ENCODE data around the gene GPR17. TPM values are rescaled to one million over a fixed set of nuclear protein-coding genes. Genes with fewer than 3 reads are reported as not detected.

Gene GPR17
- polyA plus RNA-seq, 6 donors from 2014 or later = not detected

GRCh38 chr2:127658641-127659407 lies 12.9 kb downstream of the GPR17 start:
- DNase-seq = no peak
- peaks cover 0 to 5% of the 10 kb centered on the region in 2 donors for H3K36me3 Mint-ChIP-seq
- ATAC-seq (ENCODE audit: low read depth in 2 of 2) = no peak
- H3K4me3 Mint-ChIP-seq = no peak overlapping the region
- peaks cover 3 to 28% (median 27%) of the 10 kb centered on the region in 3 donors for H3K27me3 Mint-ChIP-seq
- peaks cover 0 to 6% (median 0%) of the 10 kb centered on the region in 7 donors for H3K9me3 Mint-ChIP-seq
- no peak overlapping the region for H3K27ac Mint-ChIP-seq
- H3K4me1 Mint-ChIP-seq = peaks cover 8 to 23% (median 12%) of the 10 kb centered on the region in 3 donors

GRCh38 chr2:127659408-127660290 lies 13.7 kb downstream of the GPR17 start:
- Mint-ChIP-seq H3K27me3 (peaks cover 4 to 32% (median 29%) of the 10 kb centered on the region in 3 donors), H3K9me3 (peaks cover 0 to 6% (median 0%) of the 10 kb centered on the region in 7 donors), H3K27ac (no peak overlapping the region), H3K4me1 (peaks cover 9 to 23% (median 10%) of the 10 kb centered on the region in 3 donors), H3K36me3 (peaks cover 0 to 7% of the 10 kb centered on the region in 2 donors), H3K4me3 (no peak overlapping the region)
- ATAC-seq (ENCODE audit: low read depth in 2 of 2) (peak in 1 of 2 donors; percentile 39), DNase-seq (no peak)

GRCh38 chr2:127660291-127660578 lies 14.3 kb downstream of the GPR17 start:
- Mint-ChIP-seq H3K4me3 (no peak overlapping the region), H3K36me3 (peaks cover 0 to 7% of the 10 kb centered on the region in 2 donors), H3K27ac (no peak overlapping the region), H3K9me3 (peaks cover 0 to 6% (median 0%) of the 10 kb centered on the region in 7 donors), H3K27me3 (peaks cover 9 to 38% (median 31%) of the 10 kb centered on the region in 3 donors), H3K4me1 (peaks cover 6 to 23% (median 9%) of the 10 kb centered on the region in 3 donors)
- DNase-seq (no peak), ATAC-seq (ENCODE audit: low read depth in 2 of 2) (no peak)

GRCh38 chr2:127661072-127661649 lies 15.2 kb downstream of the GPR17 start:
- Mint-ChIP-seq H3K27me3 (peaks cover 18 to 45% (median 38%) of the 10 kb centered on the region in 3 donors), H3K36me3 (peaks cover 0 to 7% of the 10 kb centered on the region in 2 donors), H3K27ac (no peak overlapping the region), H3K4me1 (peaks cover 6 to 23% (median 9%) of the 10 kb centered on the region in 3 donors), H3K9me3 (peaks cover 0 to 6% (median 0%) of the 10 kb centered on the region in 7 donors), H3K4me3 (no peak overlapping the region)
- ATAC-seq (ENCODE audit: low read depth in 2 of 2) (no peak), DNase-seq (no peak)

GRCh38 chr2:127661949-127662510 lies 16.1 kb downstream of the GPR17 start:
- Mint-ChIP-seq H3K27me3 (peaks cover 26 to 53% (median 46%) of the 10 kb centered on the region in 3 donors), H3K27ac (no peak overlapping the region), H3K36me3 (peaks cover 0 to 7% of the 10 kb centered on the region in 2 donors), H3K4me3 (no peak overlapping the region), H3K9me3 (peaks cover 0 to 6% (median 0%) of the 10 kb centered on the region in 7 donors), H3K4me1 (peaks cover 6 to 17% (median 9%) of the 10 kb centered on the region in 3 donors)
- ATAC-seq (ENCODE audit: low read depth in 2 of 2) = no peak
- DNase-seq = no peak

- H3K27me3 Mint-ChIP-seq = peaks cover 31 to 53% (median 46%) of the 10 kb centered on the region in 3 donors
- no peak for DNase-seq
- peaks cover 0 to 7% of the 10 kb centered on the region in 2 donors for H3K36me3 Mint-ChIP-seq
- H3K4me1 Mint-ChIP-seq = peaks cover 6 to 17% (median 9%) of the 10 kb centered on the region in 3 donors
- peak overlapping the region in 1 of 8 donors; percentile 63 for H3K4me3 Mint-ChIP-seq
- peaks cover 0 to 6% (median 0%) of the 10 kb centered on the region in 7 donors for H3K9me3 Mint-ChIP-seq
- ATAC-seq (ENCODE audit: low read depth in 2 of 2) = no peak
- no peak overlapping the region for H3K27ac Mint-ChIP-seq
Measured at GRCh38 chr2:127662937-127663565, 17.1 kb downstream of the GPR17 start.

- H3K4me1 Mint-ChIP-seq = peaks cover 6 to 16% (median 9%) of the 10 kb centered on the region in 3 donors
- H3K27me3 Mint-ChIP-seq = peaks cover 31 to 53% (median 46%) of the 10 kb centered on the region in 3 donors
- peak in 1 of 2 donors; percentile 16 for ATAC-seq (ENCODE audit: low read depth in 2 of 2)
- H3K27ac Mint-ChIP-seq = peak overlapping the region in 1 of 6 donors; percentile 53
- peak overlapping the region in 5 of 8 donors; percentile 20 to 63 (median 48) for H3K4me3 Mint-ChIP-seq
- peaks cover 0 to 6% (median 0%) of the 10 kb centered on the region in 7 donors for H3K9me3 Mint-ChIP-seq
- DNase-seq = no peak
- H3K36me3 Mint-ChIP-seq = peaks cover 0 to 7% of the 10 kb centered on the region in 2 donors
Measured at GRCh38 chr2:127663566-127664064, 17.7 kb downstream of the GPR17 start.

GRCh38 chr2:127664065-127664894 lies 18.3 kb downstream of the GPR17 start:
- peak overlapping the region in 1 of 6 donors; percentile 53 for H3K27ac Mint-ChIP-seq
- H3K9me3 Mint-ChIP-seq = peaks cover 0 to 6% (median 0%) of the 10 kb centered on the region in 7 donors
- DNase-seq (no peak), ATAC-seq (ENCODE audit: low read depth in 2 of 2) (peak; percentile 27 to 52)
- H3K27me3 Mint-ChIP-seq = peaks cover 35 to 49% (median 46%) of the 10 kb centered on the region in 3 donors
- H3K36me3 Mint-ChIP-seq = peaks cover 0 to 7% of the 10 kb centered on the region in 2 donors
- peaks cover 6 to 11% (median 9%) of the 10 kb centered on the region in 3 donors for H3K4me1 Mint-ChIP-seq
- peak overlapping the region in 6 of 8 donors; percentile 20 to 51 (median 38) for H3K4me3 Mint-ChIP-seq

GRCh38 chr2:127664895-127665225 lies 18.9 kb downstream of the GPR17 start:
- peaks cover 0 to 5% (median 0%) of the 10 kb centered on the region in 7 donors for H3K9me3 Mint-ChIP-seq
- peaks cover 6 to 8% (median 7%) of the 10 kb centered on the region in 3 donors for H3K4me1 Mint-ChIP-seq
- DNase-seq (no peak), ATAC-seq (ENCODE audit: low read depth in 2 of 2) (no peak)
- peaks cover 0 to 7% of the 10 kb centered on the region in 2 donors for H3K36me3 Mint-ChIP-seq
- H3K27ac Mint-ChIP-seq = no peak overlapping the region
- H3K4me3 Mint-ChIP-seq = peak overlapping the region in 2 of 8 donors; percentile 12 to 61
- H3K27me3 Mint-ChIP-seq = peaks cover 35 to 49% (median 46%) of the 10 kb centered on the region in 3 donors

- Mint-ChIP-seq H3K4me3 (no peak overlapping the region), H3K9me3 (peaks cover 0 to 1% (median 0%) of the 10 kb centered on the region in 7 donors), H3K27ac (no peak overlapping the region), H3K36me3 (peaks cover 0 to 7% of the 10 kb centered on the region in 2 donors), H3K4me1 (peaks cover 5 to 6% (median 6%) of the 10 kb centered on the region in 3 donors), H3K27me3 (peaks cover 35 to 50% (median 46%) of the 10 kb centered on the region in 3 donors)
- DNase-seq = no peak
- ATAC-seq (ENCODE audit: low read depth in 2 of 2) = no peak
Measured at GRCh38 chr2:127665267-127665893, 19.4 kb downstream of the GPR17 start.

- Mint-ChIP-seq H3K27ac (no peak overlapping the region), H3K4me3 (no peak overlapping the region), H3K4me1 (peaks cover 0 to 5% (median 2%) of the 10 kb centered on the region in 3 donors), H3K9me3 (peaks cover 0 to 2% (median 0%) of the 10 kb centered on the region in 7 donors), H3K36me3 (no peaks in the 10 kb centered on the region), H3K27me3 (peaks cover 45 to 60% (median 45%) of the 10 kb centered on the region in 3 donors)
- ATAC-seq (ENCODE audit: low read depth in 2 of 2) = no peak
- no peak for DNase-seq
Measured at GRCh38 chr2:127669056-127669455, 23.1 kb downstream of the GPR17 start.

All from naive B cell (primary cell).